SK-N-SH (cell line): ENCODE data around the gene TMEM145. TPM values are rescaled to one million over a fixed set of nuclear protein-coding genes. Genes with fewer than 3 reads are reported as not detected.

ENCODE experiments used
- CTCF ChIA-PET: fragments of 300-600, 350-600 bp; formaldehyde crosslinking; extraction: SDS; loops from one replicate; lab custom pipeline; 2021; lab: Yijun Ruan, JAX
- POLR2A ChIA-PET: fragments of 350-600 bp; sonication (Branson Sonifier 250); formaldehyde crosslinking; extraction: SDS; loops from one replicate; lab custom pipeline; 2020; ENCODE audit warnings: antibody characterized with exemption, inconsistent platforms; lab: Yijun Ruan, JAX
- DNase-seq: peaks from one replicate; pipeline ENCODE4 v3.0.0; 2012
- H2AFZ ChIP-seq: fragments of 200-600 bp; sonication (generic); 2 replicates; pipeline ENCODE4 v1.8.1; 2016; ENCODE audit warnings: antibody characterized with exemption, mild to moderate bottlenecking, low read depth
- H3F3A ChIP-seq: fragments of 200-600 bp; sonication (generic); replicated peaks from 2 replicates; pipeline ENCODE3; 2016; ENCODE audit warnings: antibody characterized with exemption, mild to moderate bottlenecking; ENCODE audit not compliant: insufficient read depth
- H3K27ac ChIP-seq, 2 experiments: fragments of 200-500 bp in 1 of 2; fragments of 200-600 bp in 1 of 2; sonication (Bioruptor generic) in 1 of 2; sonication (generic), shearing (Covaris generic) in 1 of 2; 2 replicates each; pipeline versions ENCODE4 v1.5.1 to v1.6.1; 2014 to 2016; ENCODE audit warnings: low read depth in 2 of 2, inconsistent platforms in 1 of 2, low read length in 1 of 2, mild to moderate bottlenecking in 1 of 2, mixed read lengths in 1 of 2
- H3K27me3 ChIP-seq: fragments of 200-600 bp; sonication (generic), shearing (Covaris generic); 2 replicates; pipeline ENCODE4 v1.6.1; 2016; ENCODE audit warnings: mixed run types; ENCODE audit not compliant: insufficient read depth
- H3K36me3 ChIP-seq, 2 experiments: fragments of 200-500 bp in 1 of 2; fragments of 200-600 bp in 1 of 2; sonication (Bioruptor generic) in 1 of 2; sonication (generic) in 1 of 2; replicated peaks in 1 of 2; 2 replicates each; pipeline versions ENCODE3 to v1.5.1; 2014 to 2016; ENCODE audit warnings: low read length in 1 of 2, mild to moderate bottlenecking in 1 of 2; ENCODE audit not compliant: insufficient read depth in 2 of 2, control insufficient read depth in 1 of 2
- H3K4me1 ChIP-seq, 2 experiments: fragments of 200-500 bp in 1 of 2; fragments of 200-600 bp in 1 of 2; sonication (Bioruptor generic) in 1 of 2; sonication (generic), shearing (Covaris generic) in 1 of 2; 2 replicates each; pipeline versions ENCODE4 v1.5.1 to v1.6.1; 2014 to 2016; ENCODE audit warnings: low read depth in 1 of 2, low read length in 1 of 2, mixed run types in 1 of 2; ENCODE audit not compliant: insufficient read depth in 2 of 2, control insufficient read depth in 1 of 2
- H3K4me2 ChIP-seq: fragments of 200-600 bp; sonication (generic), shearing (Covaris generic); 2 replicates; pipeline ENCODE4 v1.6.1; 2017; ENCODE audit warnings: mixed run types
- H3K4me3 ChIP-seq, 2 experiments: fragments of 200-500 bp in 1 of 2; fragments of 200-600 bp in 1 of 2; sonication (Bioruptor generic) in 1 of 2; sonication (generic), shearing (Covaris generic) in 1 of 2; 2 replicates each; pipeline versions ENCODE4 v1.5.1 to v1.8.1; 2014 to 2016; ENCODE audit warnings: low read depth in 2 of 2, inconsistent platforms in 1 of 2, low read length in 1 of 2, mild to moderate bottlenecking in 1 of 2, mixed read lengths in 1 of 2, moderate library complexity in 1 of 2
- H3K79me2 ChIP-seq: fragments of 200-600 bp; sonication (generic); 2 replicates; pipeline ENCODE4 v1.8.1; 2017; ENCODE audit warnings: mild to moderate bottlenecking; ENCODE audit not compliant: insufficient read depth
- H3K9ac ChIP-seq: fragments of 200-600 bp; sonication (generic); 2 replicates; pipeline ENCODE4 v1.6.1; 2017; ENCODE audit warnings: mixed run types
- H3K9me2 ChIP-seq: fragments of 200-600 bp; sonication (generic); 2 replicates; pipeline ENCODE4 v1.6.1; 2017; ENCODE audit warnings: mixed run types
- H3K9me3 ChIP-seq: fragments of 200-600 bp; sonication (generic); 2 replicates; pipeline ENCODE4 v1.6.1; 2017; ENCODE audit warnings: mixed run types, mild to moderate bottlenecking, moderate library complexity
- H4K20me1 ChIP-seq: fragments of 200-600 bp; sonication (generic); 2 replicates; pipeline ENCODE4 v1.6.1; 2017; ENCODE audit warnings: mild to moderate bottlenecking, mixed run types; ENCODE audit not compliant: insufficient read depth
- FOSL2 ChIP-seq: IDR thresholded peaks from 2 replicates; pipeline ENCODE4 v1.4.0; 2012; ENCODE audit warnings: low read depth, mild to moderate bottlenecking, moderate library complexity, borderline replicate concordance
- NRF1 ChIP-seq: IDR thresholded peaks from 2 replicates; pipeline ENCODE4 v1.6.1; 2012; ENCODE audit warnings: low read depth, mild to moderate bottlenecking, low read length
- RFX5 ChIP-seq: IDR thresholded peaks from 2 replicates; pipeline ENCODE4 v1.6.1; 2012; ENCODE audit warnings: mild to moderate bottlenecking, improper control_type of control experiment, low read length
- SIN3A ChIP-seq: IDR thresholded peaks from 2 replicates; pipeline ENCODE4 v1.6.1; 2012; ENCODE audit warnings: low read depth, mild to moderate bottlenecking, low read length, moderate library complexity, borderline replicate concordance
- SMC3 ChIP-seq: IDR thresholded peaks from 2 replicates; pipeline ENCODE4 v1.6.1; 2012; ENCODE audit warnings: low read depth, low read length, improper control_type of control experiment
- TAF1 ChIP-seq: IDR thresholded peaks from 2 replicates; pipeline ENCODE4 v1.6.1; 2012; ENCODE audit warnings: low read depth, mild to moderate bottlenecking, low read length, moderate library complexity, borderline replicate concordance
- WGBS: methylation state at CpG from one replicate; pipeline ENCODE4 v1.1.6; 2017; ENCODE audit warnings: low lambda C conversion rate; 5-methylcytosine and 5-hydroxymethylcytosine counted together
- polyA plus RNA-seq, 3 experiments: library from polyadenylated mRNA; depleted of rRNA; stranded (reverse); fragments of >200 nt; gene quantifications; 2 replicates each; pipeline ENCODE4 v1.2.3, GENCODE V29; 2012
- TF ChIP-seq, protein P1 (sequence below): IDR thresholded peaks from 2 replicates; pipeline ENCODE4 v1.6.1; 2012; ENCODE audit warnings: mild to moderate bottlenecking, low read depth, low read length, moderate library complexity
- TF ChIP-seq, protein P2 (sequence below): IDR thresholded peaks from 2 replicates; pipeline ENCODE4 v1.4.0; 2012; ENCODE audit warnings: low read depth, borderline replicate concordance

TMEM145 gene
- polyA plus RNA-seq, 1 of the 3 experiments (the other 2 are of a cell fraction) = 2.0 TPM

DNA sequence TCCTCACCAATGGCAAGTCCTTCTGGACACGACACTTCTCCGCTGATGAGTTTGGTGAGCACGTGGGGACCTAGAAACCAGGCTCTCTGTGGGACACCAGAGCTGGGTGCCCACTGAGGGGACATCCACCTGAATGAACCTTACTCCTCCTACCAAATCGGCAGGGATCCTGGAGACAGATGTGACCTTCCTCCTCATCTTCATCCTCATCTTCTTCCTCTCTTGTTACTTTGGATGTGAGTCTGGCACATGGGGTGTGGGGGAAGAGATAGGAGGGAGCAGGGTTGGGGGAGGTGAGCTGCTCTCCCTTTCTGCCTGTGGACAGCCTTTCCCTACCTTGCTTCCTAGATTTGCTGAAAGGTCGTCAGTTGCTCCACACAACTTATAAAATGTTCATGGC lies 1.9 kb downstream of the TMEM145 start:
- no peaks in the 10 kb centered on the region for H3K27me3 ChIP-seq
- peaks cover 0 to 14% of the 10 kb centered on the region in 2 experiments; a peak in 1 of 4 replicates for H3K4me1 ChIP-seq
- H3K27ac ChIP-seq = no peak overlapping the region
- 85% methylated on average over 4 of the region's 5 CpGs for WGBS
- H3K79me2 ChIP-seq = no peaks in the 10 kb centered on the region
- no peaks in the 10 kb centered on the region for H3K9me3 ChIP-seq
- no peak overlapping the region for H3K4me3 ChIP-seq
- no peaks in the 10 kb centered on the region for H3K9me2 ChIP-seq
- POLR2A ChIA-PET = no interaction called here
- CTCF ChIA-PET = no interaction called here
- TF ChIP-seq NRF1 = no peak
- TF ChIP-seq RFX5 = no peak
- TF ChIP-seq FOSL2 = no peak
- H3K36me3 ChIP-seq = no peaks in the 10 kb centered on the region
- no peaks in the 10 kb centered on the region for H4K20me1 ChIP-seq
- DNase-seq = no peak
- no peaks in the 10 kb centered on the region for H3F3A ChIP-seq
- no peak overlapping the region for H3K9ac ChIP-seq
- no peak overlapping the region for H2AFZ ChIP-seq
- no peak overlapping the region for H3K4me2 ChIP-seq

DNA sequence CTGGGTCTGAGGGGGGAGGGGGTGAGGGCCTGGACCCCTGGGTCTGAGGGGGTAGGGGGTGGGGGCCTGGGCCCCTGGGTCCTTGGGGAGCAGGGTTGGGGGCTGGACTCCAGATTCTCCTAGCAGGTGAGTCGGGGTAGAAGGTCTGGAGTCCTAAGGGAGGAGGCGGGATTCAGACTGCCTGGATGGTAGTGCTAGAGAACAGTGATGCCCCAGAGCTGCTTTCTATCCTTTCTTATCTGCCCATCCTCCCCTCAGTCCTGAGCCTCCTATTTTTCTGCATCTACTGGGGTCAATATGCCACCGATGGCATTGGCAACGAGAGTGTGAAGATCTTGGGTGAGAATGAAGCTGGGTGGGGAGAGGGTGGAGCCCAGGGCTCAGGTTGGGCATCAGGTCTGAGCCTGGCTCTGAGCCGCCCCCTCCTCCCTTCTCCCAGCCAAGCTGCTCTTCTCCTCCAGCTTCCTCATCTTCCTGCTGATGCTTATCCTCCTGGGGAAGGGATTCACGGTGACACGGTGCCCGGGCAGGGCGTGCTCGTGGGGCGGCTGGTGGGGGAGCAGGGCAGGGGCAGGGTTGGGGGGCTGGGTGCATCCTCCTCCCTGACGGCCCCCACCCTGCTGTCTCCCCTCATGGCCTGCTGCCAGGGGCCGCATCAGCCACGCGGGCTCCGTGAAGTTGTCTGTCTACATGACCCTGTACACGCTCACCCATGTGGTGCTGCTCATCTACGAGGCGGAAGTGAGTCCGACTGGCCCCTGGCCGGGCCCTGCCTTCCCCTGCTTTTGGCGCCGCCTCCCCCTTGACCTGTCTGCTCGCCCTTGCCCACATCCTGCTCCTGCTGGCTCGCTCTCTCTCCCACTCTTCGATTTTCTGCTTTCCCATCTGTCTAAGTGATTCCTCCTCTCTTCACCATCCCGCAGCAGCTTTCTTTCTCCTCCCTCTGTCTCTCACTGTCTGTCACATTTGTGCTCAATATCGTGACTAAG lies 3.4 kb downstream of the TMEM145 start:
- Histone ChIP-seq H3K4me2 (no peak overlapping the region), H3F3A (no peaks in the 10 kb centered on the region), H3K9me2 (no peaks in the 10 kb centered on the region), H3K4me3 (no peak overlapping the region), H3K27ac (no peak overlapping the region), H4K20me1 (no peaks in the 10 kb centered on the region), H3K27me3 (no peaks in the 10 kb centered on the region), H3K79me2 (no peaks in the 10 kb centered on the region), H3K36me3 (no peaks in the 10 kb centered on the region), H2AFZ (no peak overlapping the region), H3K9me3 (no peaks in the 10 kb centered on the region), H3K4me1 (peaks cover 0 to 12% of the 10 kb centered on the region in 2 experiments; a peak in 1 of 4 replicates), H3K9ac (no peak overlapping the region)
- ChIA-PET CTCF (interaction anchor here (0.6 to 0.7 kb wide), 2 partner anchors 31 to 36 kb away, joined by 3 read pairs; no protein-coding TSS in a partner anchor), POLR2A (no interaction called here)
- TF ChIP-seq TAF1 (no peak), SMC3 (no peak), SIN3A (no peak)
- TF ChIP-seq, protein P1, sequence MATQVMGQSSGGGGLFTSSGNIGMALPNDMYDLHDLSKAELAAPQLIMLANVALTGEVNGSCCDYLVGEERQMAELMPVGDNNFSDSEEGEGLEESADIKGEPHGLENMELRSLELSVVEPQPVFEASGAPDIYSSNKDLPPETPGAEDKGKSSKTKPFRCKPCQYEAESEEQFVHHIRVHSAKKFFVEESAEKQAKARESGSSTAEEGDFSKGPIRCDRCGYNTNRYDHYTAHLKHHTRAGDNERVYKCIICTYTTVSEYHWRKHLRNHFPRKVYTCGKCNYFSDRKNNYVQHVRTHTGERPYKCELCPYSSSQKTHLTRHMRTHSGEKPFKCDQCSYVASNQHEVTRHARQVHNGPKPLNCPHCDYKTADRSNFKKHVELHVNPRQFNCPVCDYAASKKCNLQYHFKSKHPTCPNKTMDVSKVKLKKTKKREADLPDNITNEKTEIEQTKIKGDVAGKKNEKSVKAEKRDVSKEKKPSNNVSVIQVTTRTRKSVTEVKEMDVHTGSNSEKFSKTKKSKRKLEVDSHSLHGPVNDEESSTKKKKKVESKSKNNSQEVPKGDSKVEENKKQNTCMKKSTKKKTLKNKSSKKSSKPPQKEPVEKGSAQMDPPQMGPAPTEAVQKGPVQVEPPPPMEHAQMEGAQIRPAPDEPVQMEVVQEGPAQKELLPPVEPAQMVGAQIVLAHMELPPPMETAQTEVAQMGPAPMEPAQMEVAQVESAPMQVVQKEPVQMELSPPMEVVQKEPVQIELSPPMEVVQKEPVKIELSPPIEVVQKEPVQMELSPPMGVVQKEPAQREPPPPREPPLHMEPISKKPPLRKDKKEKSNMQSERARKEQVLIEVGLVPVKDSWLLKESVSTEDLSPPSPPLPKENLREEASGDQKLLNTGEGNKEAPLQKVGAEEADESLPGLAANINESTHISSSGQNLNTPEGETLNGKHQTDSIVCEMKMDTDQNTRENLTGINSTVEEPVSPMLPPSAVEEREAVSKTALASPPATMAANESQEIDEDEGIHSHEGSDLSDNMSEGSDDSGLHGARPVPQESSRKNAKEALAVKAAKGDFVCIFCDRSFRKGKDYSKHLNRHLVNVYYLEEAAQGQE = no peak
- TF ChIP-seq, protein P2, sequence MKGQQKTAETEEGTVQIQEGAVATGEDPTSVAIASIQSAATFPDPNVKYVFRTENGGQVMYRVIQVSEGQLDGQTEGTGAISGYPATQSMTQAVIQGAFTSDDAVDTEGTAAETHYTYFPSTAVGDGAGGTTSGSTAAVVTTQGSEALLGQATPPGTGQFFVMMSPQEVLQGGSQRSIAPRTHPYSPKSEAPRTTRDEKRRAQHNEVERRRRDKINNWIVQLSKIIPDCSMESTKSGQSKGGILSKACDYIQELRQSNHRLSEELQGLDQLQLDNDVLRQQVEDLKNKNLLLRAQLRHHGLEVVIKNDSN = no peak
- WGBS = 72% methylated on average over 21 of the region's 28 CpGs
- DNase-seq = peak; percentile 36
